GM21737 (cell line): ENCODE results near the gene PRG2.
"Not testable (repeated sequence)": the region's sequence is repeated elsewhere in the genome, so short reads cannot be mapped to it uniquely, and the experiment has no call there.

Experiments
- ATAC-seq: cut with Tn5 transposase; IDR thresholded peaks from one replicate; pipeline ENCODE4 v1.9.1; 2021; ENCODE audit warnings: mild to moderate bottlenecking, moderate library complexity; ENCODE audit not compliant: unreplicated experiment

PRG2 gene

GRCh38 chr11:57421066-57421465 lies 30.6 kb upstream of the PRG2 start:
- no peak for ATAC-seq

DNA sequence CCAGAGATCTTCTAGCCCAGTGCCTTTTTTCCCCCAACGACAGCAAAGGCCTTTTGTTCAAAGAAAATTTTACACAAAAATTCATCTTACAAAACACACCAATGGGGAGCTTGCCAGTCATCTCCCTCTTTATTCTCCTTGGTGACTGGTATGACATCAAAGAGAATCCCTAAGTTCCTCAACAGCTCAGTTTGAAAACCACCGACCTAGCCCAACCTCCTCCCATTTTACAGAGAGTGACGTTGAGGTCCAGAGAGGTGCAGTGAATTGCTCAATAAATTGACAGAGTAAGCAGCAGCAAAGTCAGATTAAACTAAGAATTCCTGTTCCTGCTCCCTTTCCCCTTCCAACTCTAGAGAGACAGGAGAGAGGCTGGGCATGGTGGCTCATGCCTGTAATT lies 28.7 kb upstream of the PRG2 start:
- ATAC-seq = no peak

GRCh38 chr11:57418131-57418530 lies 27.7 kb upstream of the PRG2 start:
- no peak for ATAC-seq

DNA sequence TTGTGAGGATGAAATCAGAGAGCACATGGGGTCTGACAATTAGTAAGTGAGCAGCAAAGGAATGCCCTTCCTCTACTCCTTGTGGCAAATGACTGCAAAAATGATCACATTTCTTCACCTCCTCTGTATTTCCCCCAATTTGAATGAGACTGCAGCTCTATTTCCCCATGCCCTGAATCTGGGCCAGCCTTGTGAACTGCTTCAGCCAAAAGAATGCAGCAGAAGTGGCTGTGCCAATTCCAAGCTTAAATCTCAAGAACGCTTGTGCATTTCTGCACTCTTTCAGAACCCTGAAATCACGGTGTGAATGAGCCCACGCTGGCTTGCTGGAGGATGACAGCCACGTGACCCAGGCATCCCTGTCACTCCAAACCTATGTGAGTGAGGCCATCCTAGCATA lies 26.6 kb upstream of the PRG2 start:
- no peak for ATAC-seq

DNA sequence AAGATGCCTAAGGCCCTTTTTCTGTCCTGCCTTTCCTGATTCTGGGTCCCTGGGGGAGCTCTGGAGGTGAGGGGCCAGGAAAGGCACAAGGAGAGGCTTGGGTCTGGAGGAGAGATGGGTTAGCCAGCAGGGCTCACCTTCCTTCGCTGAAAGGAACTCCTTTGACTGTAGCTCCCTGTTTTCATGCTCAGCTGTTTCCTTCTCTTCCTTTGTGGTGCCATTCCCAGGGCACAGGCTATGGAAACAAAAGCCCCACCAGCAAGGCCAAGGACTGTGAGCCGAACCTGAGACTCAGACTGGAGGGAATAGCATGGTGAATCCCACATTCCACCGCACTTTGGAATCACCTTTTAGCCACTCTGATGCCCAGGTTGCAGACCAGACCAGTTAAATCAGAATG lies 26.0 kb upstream of the PRG2 start:
- no peak for ATAC-seq

DNA sequence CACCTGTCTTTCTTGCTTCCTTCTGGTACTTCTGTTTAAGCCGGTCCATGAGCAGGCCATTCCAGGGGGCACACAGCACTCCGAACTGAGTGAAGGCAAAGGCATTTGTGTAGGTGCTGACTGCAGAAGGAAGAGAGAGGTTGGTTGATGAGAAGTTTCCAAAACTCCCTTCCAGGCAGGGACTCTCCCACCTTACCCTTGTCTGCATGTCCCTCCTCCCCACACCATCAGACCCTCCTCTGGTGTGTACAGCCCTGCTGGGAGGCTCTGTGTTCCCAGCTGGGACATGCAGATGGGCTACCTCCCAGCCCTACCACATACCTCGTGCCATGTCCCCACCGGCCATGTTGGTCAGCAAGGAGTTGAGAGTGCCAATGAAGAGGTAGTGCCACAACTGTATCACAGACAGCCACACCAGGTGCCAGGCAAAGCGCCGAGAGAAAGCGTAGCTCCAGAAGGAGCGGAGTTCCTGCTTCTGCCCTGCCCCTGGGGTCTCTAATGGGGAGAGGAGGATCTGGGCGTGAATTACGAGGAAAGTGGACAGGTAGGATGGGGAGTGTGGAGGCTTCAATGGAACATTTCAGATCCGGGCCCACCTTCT lies 24.3 kb upstream of the PRG2 start:
- ATAC-seq = no peak

- ATAC-seq = no peak
These were observed 23.2 kb upstream of the PRG2 start for GRCh38 chr11:57413681-57414080.

DNA sequence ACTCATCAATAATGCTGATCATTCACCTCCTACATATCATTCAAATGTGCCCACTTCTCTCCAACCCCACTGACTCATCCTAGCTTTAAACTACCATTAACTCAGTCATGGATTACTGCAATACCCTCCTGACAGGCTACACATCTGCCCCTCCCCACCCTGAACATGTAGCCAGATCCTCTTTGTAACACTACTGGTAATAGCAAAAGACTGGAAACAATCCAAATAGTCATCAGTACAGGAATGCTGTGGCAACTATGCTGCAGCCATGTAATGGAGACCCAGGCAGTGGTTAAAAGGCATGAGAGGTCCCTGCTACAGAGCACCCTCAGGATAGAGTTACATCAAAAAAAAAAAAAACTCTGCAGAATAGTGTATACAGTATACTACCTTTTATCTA lies 19.8 kb upstream of the PRG2 start:
- ATAC-seq = no peak

- no peak for ATAC-seq
These were observed 19.1 kb upstream of the PRG2 start for GRCh38 chr11:57409321-57410100.

DNA sequence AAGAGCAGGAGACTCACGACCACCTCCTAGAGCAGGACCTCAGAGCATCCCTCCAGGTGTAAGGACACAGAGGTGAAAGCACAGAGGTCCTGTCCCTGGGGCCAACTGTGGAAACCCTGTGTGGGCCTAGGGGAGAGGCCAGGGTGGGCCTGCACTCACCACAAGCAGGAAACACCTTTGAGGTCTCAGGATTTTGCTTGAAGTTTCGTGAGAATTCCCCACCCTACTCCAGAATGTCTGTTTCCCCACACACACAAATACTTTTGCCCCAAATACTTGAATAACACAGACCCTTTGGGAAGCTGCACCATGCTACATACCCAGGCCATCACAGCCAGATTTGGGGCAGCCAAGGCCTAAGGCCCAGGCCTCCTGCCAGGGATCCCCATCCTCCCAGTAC lies 18.3 kb upstream of the PRG2 start:
- ATAC-seq = no peak

DNA sequence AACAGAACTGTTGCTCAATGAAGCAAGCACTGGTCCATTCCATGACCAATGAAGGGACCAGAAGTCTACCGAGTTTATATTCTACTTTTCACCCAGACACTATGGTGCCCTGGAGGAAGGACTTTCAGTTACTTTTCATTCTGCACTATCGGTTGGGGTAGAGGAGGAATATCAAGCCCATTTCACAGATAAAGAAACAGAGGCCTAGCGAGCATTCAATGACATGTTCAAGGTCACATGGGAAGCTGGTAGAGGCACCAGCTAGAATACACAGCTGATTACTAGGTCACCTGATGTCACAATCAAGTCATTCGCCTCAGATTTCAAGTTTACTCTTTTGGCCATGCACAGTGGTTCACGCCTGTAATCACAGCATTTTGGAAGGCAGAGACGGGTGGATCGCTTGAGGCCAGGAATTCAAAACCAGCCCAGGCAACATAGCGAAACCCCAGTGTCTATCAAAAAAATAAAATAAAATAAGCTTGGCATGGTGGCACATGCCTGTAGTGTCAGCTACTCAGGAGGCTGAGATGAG lies 17.6 kb upstream of the PRG2 start:
- ATAC-seq = no peak

GRCh38 chr11:57407010-57407920 lies 16.8 kb upstream of the PRG2 start:
- no peak for ATAC-seq

DNA sequence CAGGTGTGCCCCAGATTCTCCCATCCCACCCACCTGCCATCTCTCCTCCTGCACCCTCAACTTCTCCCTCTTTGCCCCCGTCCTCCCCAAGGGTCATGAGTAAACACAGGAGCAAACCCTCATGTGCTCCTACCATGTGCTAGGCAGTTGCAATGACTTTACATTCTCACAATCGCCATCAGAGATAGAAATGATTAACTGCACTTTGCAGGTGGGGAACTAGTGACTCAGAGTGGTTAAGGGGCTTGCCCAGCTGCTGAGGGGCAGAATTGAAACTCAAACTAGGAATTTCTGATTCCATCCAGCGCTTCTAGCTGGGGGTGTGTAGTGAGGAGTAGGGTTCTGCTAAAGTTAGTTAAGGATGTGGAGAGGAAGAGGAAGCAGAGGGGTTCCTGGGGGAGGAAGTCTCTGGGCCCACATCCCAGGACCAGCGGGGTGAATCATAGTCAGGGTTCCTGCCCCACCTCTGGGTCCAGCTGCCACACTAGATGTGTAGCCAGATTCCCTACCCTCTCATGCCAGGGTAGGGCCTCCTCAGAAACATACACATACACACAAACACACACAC lies 16.0 kb upstream of the PRG2 start:
- ATAC-seq = peak; percentile 64

- ATAC-seq = no peak
These were observed 14.9 kb upstream of the PRG2 start for GRCh38 chr11:57405271-57405860.

DNA sequence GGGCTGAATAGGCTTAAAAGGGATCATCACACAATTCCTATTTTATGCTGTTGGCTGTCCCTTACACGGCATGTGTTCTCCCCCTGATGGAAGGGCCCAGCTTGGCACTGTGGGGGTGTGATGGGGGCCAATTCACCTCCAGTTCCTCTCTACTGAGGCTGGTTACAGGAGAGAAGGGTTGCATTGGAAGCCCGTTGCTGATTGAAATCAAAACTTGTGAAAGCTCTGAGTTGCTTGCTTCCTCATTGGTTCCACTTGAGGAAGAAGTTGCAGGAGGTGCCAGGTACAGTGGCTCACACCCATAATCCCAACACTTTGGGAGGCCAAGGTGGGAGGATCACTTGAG lies 13.3 kb upstream of the PRG2 start:
- no peak for ATAC-seq

GRCh38 chr11:57403003-57403801 lies 12.8 kb upstream of the PRG2 start:
- not testable (repeated sequence) for ATAC-seq

DNA sequence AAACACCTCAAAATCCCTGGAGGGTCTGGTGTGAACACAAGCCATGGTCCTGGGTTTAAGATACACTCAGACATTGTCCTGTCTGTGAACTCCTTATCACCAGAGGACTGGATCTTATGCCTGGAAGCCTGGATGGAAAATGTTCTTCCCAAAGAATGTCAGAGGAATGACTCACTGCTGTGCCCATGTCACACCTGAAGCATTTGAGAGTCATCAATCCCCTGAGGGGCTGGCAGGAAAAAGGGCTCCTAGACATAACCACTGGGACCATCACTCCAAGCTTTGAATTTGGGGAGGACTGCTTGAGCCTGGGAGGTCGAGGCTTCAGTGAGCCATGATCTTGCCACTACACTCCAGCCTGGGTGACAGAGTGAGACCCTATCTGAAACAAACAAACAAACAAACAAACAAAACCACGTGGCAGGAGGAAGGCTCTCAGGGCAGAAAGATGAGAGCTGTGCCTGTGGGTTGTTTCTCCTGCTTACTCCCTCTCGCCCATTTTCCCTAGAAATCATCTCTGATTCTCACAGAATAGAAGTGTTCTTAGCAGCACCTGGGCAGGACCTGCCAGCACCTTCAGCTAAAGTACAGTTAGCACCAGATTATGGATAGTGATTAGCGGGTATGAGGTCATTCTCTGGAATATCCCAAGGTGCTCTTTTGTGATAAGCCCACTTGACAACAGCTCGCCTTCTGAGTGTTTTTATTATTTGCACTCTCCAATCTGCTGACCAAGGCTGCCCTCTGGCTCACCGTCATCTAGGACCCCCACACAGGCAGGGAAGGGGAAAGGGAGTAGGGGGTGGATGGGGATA lies 11.9 kb upstream of the PRG2 start:
- no peak for ATAC-seq

- ATAC-seq = no peak
These were observed 9.6 kb upstream of the PRG2 start for GRCh38 chr11:57399972-57400578.

DNA sequence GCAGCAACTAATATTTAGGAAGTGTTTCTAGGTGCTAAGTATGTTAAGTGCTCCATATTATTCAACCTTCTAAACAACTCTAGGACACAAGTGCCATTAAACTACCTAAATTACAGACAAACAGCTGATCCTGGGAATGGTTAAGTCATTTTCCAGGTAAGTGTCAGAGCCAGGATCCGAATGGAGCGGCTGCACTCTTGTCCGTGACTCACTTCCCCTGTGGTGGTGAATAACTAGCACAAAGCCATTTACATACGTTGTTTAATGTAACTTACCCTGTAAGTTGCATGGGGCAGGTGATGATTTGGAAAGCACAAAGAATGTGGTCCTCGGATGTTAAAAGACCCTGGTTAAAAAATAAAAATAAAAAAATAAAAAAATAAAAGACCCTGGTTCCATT lies 8.8 kb upstream of the PRG2 start:
- no peak for ATAC-seq
